ENCODE data around the gene PIAS4. TPM values are rescaled to one million over a fixed set of nuclear protein-coding genes. Genes with fewer than 3 reads are reported as not detected.

The PIAS4 gene
- total RNA-seq, 2 donors from 2014 or later: 39.4 to 58.6 TPM

DNA sequence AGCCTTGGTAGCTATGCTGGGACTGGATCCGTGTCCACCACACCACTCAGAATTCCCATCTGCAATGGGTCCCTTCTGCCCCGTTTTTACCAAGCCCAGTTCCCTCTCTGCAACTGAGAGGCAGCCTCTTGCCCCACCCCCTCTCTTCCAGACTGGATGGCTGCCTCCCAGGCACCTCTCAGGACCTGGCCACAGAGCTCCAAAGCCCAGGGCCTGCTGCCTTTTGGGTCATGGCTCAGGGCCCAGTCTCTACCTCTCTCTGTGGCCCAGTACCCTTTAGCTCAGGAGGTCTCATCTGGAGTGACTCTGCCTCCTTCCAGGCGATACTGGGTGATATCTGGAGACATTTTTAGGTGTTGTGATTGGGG, 69.5 kb downstream of the PIAS4 start:
- Mint-ChIP-seq H3K4me1 (ENCODE audit: low read depth in 2 of 2) (peaks cover 32 to 39% of the 10 kb centered on the region in 2 donors), H3K4me3 (no peak overlapping the region), H3K27me3 (no peaks in the 10 kb centered on the region), H3K27ac (peak overlapping the region; percentile 81 to 95), H3K36me3 (no peaks in the 10 kb centered on the region), H3K9me3 (no peaks in the 10 kb centered on the region)
- no peak for DNase-seq (ENCODE audit: low spot score)
- no peak for ATAC-seq

DNA sequence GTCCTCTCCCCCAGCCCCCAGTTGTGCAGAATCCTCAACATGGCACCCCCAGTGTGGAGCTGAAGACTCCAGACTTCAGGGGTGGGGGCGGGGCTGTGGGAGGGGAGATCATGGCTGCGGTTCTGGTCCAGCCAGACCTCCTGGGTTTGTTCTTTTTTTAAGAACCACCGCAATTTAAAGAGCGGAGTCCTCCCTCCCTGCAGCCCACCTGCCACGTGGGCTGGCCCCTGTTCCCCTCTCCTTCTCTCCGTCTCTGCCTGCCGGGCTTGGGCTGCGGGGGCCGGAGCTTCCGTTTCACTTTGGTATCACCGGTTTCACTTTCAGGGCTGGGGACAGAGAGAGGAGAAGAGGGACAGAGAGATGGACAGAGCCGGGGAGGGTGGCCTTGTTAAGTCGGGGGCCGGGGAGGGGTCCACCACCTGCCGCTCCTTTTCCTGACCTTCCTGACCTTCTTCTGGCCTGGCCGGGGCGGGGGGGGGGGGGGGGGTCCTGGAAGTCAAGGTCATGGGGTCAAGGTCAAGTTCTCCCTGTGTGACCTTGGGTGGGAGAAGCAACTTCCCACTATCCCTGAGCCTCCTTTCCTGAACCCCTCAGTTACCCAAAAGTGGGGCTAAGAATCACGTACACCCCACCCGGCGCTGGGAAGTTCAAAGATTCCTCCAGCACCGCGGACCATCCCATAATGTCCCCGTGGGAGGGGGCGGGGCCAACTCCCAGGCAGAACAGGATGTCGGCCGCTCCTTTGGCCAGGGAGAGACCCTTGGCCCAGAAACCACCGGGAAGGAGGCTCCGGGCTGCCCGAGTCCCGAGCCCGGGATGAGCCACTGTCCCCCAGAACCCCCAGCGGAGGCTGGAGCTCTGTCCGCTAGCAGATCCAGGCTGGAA, 70.5 kb downstream of the PIAS4 start:
- DNase-seq (ENCODE audit: low spot score) (no peak), ATAC-seq (peak; percentile 71 to 81)
- no peaks in the 10 kb centered on the region for H3K9me3 Mint-ChIP-seq
- no peaks in the 10 kb centered on the region for H3K27me3 Mint-ChIP-seq
- H3K36me3 Mint-ChIP-seq: no peaks in the 10 kb centered on the region
- H3K4me3 Mint-ChIP-seq: peak overlapping the region; percentile 87
- peak overlapping the region; percentile 81 to 95 for H3K27ac Mint-ChIP-seq
- peaks cover 32 to 38% of the 10 kb centered on the region in 2 donors for H3K4me1 Mint-ChIP-seq (ENCODE audit: low read depth in 2 of 2)

DNA sequence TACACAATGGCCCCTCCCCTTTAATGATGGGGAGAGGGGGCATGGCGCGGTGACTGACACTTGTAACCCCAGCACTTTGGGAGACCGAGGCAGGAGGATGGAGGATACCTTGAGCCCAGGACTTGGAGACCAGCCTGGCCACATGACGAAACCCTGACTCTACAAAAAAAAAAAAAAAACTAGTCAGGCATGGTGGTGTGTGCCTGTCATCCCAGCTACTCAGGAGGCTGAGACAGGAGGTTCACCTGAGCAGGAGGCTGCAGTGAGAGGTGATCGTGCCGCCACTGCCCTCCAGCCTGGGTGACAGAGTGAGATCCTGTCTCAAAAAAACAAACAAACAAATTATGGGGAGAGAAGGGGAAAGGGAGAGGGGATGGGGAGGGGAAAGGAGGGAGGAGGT, 72.9 kb downstream of the PIAS4 start:
- peaks cover 24 to 37% of the 10 kb centered on the region in 2 donors for H3K4me1 Mint-ChIP-seq (ENCODE audit: low read depth in 2 of 2)
- no peaks in the 10 kb centered on the region for H3K9me3 Mint-ChIP-seq
- no peaks in the 10 kb centered on the region for H3K36me3 Mint-ChIP-seq
- ATAC-seq: no peak
- no peaks in the 10 kb centered on the region for H3K27me3 Mint-ChIP-seq
- no peak overlapping the region for H3K4me3 Mint-ChIP-seq
- H3K27ac Mint-ChIP-seq: no peak overlapping the region
- no peak for DNase-seq (ENCODE audit: low spot score)

DNA sequence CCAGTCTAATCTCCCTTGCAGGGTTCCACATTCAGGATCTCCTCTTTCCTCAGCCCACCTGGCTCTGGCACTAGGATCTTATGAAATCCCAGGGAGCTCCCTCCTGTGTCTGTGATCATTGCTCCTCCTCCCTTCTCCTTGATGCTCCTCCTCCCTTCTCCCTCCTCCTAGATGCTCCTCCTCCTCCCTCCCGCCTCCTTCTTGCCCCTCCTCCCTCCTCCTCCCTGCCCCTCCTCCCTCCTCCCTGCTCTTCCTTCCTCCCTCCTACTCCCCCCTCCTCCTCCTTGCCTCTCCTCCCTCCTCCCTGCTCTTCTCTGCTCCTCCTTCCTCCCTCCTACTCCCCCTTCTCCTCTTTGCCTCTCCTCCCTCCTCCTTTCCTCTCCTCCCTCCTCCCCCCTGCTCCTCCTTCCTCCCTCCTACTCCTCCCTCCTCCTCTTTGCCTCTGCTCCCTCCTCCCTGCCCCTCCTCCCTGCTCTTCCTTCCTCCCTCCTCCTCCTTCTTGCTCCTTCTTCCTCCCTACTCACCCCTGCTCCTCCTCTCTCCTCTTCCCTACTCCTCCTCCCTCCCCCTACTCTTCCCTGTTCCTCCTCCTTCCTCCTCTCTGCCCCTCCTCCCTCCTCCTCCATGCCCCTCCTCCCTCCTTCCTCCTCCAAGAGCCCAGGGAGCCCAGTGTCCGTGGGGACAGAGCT, 74.0 kb downstream of the PIAS4 start:
- H3K27ac Mint-ChIP-seq: peak overlapping the region in 1 of 2 donors; percentile 60
- peaks cover 21 to 39% of the 10 kb centered on the region in 2 donors for H3K4me1 Mint-ChIP-seq (ENCODE audit: low read depth in 2 of 2)
- ATAC-seq: no peak

DNA sequence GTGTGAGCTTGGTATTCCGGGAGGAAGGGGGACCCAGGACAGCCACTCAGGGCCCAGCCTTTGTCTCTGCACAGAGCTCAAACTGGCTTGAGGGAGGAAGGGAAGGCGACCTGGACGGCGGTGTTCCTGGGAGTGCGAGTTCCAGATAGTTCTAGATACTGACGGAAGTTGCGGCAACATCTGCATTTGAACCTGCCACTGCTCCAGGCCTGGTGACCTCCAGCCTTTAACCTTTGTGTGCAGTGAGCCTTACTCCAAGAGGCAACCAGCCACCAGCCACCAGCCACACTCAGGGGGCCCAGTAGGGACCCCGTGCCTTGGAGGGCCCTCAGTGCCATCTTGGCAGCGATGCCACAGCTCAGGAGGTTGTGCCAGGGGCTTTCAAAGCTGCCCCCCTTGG, 74.6 kb downstream of the PIAS4 start:
- Mint-ChIP-seq H3K27me3 (no peaks in the 10 kb centered on the region), H3K36me3 (no peaks in the 10 kb centered on the region), H3K4me3 (no peak overlapping the region), H3K27ac (no peak overlapping the region), H3K4me1 (ENCODE audit: low read depth in 2 of 2) (peaks cover 17 to 34% of the 10 kb centered on the region in 2 donors), H3K9me3 (no peaks in the 10 kb centered on the region)
- ATAC-seq (no peak), DNase-seq (ENCODE audit: low spot score) (no peak)

More for the DNA sequence above, 74.0 kb downstream of the PIAS4 start:
- DNase-seq (ENCODE audit: low spot score): no peak
- Mint-ChIP-seq H3K4me3 (no peak overlapping the region), H3K36me3 (no peaks in the 10 kb centered on the region), H3K27me3 (no peaks in the 10 kb centered on the region), H3K9me3 (no peaks in the 10 kb centered on the region)

DNA sequence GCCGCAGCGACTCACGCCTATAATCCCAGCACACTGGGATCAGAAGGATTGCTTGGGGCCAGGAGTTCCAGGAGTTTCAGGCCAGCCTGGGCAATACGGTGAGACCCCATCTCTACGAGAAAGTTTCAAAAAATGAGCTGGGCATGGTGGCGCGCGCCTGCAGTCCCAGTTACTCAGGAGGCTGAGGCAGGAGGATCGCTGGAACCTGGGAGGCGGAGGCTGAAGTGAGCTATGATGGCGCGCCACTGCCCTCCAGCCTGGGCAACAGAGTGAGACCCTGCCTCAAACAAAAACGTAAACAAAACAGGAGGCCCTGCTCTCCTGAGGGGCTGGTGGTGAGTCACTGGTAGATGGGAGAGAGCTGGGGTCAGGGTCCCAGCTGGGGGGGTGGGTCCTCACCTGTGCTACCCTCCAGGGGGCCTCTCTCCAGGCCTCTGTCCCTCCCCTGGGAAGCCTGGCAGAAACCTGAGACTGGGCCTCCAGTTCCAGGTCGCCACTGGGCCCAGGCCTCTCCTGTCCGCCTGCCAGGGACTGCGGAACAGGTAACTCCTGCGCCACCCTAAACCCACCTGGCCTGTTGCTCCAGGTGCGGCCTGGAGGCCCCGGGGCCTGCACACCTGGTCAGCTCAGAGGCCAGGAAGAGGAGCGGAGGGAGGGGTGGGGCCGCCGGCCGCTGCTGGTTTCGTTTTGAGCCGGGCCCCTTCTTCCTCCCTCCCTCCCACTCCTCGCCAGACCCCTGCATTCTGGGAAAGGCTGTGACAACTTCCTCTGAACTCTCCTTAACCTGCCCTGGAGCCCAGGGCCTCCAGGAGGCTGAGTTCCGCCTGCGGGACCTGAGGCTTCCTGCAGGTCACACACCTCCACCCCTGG, 76.4 kb downstream of the PIAS4 start:
- ATAC-seq: peak; percentile 69
- no peaks in the 10 kb centered on the region for H3K36me3 Mint-ChIP-seq
- H3K27ac Mint-ChIP-seq: peak overlapping the region; percentile 65 to 88
- H3K27me3 Mint-ChIP-seq: no peaks in the 10 kb centered on the region
- DNase-seq (ENCODE audit: low spot score): no peak
- no peaks in the 10 kb centered on the region for H3K9me3 Mint-ChIP-seq
- peak overlapping the region; percentile 55 for H3K4me3 Mint-ChIP-seq
- peaks cover 10 to 32% of the 10 kb centered on the region in 2 donors for H3K4me1 Mint-ChIP-seq (ENCODE audit: low read depth in 2 of 2)

DNA sequence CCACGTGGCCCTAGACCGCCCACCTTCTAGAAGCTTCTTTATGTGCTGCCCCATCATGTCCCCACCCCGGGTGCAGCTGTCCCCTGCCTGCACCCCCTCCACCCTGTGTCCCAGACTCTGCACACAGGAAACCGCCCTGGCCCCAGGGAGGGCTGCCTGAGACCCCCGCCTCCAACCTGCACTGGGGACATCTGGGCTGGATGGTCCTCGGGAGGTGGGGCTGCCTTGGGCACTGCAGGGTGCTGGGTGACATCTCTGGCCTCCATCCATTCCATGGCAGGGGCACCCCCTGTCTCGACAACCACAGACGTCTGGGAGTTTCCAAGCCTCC, 77.0 kb downstream of the PIAS4 start:
- Mint-ChIP-seq H3K27me3 (no peaks in the 10 kb centered on the region), H3K9me3 (no peaks in the 10 kb centered on the region), H3K4me3 (peak overlapping the region; percentile 55)

DNA sequence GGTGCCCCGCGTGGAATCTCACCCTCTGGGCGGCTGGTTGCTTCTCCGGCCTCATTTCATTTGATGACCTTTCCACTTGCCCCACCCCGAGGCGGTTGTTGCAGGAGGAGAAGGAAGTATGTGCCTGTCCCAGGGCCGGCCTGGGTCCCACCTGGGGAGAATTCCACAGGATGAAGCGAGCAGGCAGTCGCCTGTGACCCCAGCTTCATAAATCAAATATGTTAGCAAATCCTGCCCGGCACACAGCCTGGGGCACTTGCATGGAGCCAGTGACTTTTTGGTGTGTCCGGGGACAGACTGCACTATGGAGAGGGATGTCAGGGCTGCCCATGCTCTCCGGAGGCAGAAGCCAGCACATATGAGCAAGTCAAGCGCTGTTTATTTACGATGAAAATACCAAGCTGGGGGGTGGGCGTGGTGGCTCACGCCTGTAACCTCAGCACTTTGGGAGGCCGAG, 78.9 kb downstream of the PIAS4 start:
- H3K27me3 Mint-ChIP-seq: no peaks in the 10 kb centered on the region
- H3K4me1 Mint-ChIP-seq (ENCODE audit: low read depth in 2 of 2): peaks cover 16 to 40% of the 10 kb centered on the region in 2 donors
- no peak overlapping the region for H3K4me3 Mint-ChIP-seq
- DNase-seq (ENCODE audit: low spot score) (no peak), ATAC-seq (no peak)
- H3K27ac Mint-ChIP-seq: peak overlapping the region; percentile 83 to 98
- no peaks in the 10 kb centered on the region for H3K36me3 Mint-ChIP-seq
- no peaks in the 10 kb centered on the region for H3K9me3 Mint-ChIP-seq

More for the DNA sequence above, 77.0 kb downstream of the PIAS4 start:
- Mint-ChIP-seq H3K27ac (peak overlapping the region; percentile 65 to 88), H3K36me3 (no peaks in the 10 kb centered on the region), H3K4me1 (ENCODE audit: low read depth in 2 of 2) (peaks cover 11 to 34% of the 10 kb centered on the region in 2 donors)
- peak in 1 of 2 donors; percentile 15 for ATAC-seq
- no peak for DNase-seq (ENCODE audit: low spot score)

DNA sequence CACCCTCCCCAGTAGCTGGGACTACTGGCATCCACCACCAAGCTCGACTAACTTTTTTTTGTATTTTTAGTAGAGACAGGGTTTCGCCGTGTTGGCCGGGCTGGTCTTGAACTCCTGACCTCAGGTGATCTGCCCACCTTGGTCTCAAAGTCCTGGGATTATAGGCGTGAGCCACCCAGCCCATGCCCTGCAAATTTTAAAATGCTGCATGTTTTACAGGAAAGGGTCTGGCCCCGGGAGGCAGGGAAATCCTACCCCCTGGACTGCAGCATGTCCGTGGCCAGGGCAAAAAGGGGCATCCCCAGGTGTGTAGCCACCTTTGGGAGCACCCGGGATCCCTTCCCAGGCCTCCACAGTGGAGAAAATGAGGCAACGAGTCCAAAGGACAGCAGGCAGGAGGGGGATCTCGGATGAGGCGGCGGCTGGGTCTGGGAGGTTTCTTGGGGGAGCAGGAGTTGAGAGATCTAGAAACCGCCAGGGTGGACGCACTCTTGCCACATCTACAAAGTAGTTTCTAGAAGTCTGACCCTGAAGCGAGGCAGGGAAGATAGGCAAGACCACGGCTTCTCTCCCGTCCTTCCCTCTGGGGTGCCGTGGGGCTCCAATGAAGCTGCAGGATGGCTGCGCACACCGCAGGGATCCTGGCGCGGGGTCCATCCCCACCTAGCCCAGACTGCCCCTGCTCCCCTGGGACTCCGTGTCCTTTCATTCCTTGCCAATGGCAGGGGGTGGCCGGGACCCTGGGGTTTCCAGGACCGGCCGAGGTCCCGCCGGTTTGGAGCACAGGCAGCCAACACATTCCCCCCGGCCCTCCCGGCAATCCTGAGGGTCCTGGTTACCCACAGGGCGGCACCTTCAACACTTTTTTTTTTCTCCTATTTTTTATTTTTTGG, 80.5 kb downstream of the PIAS4 start:
- H3K9me3 Mint-ChIP-seq: no peaks in the 10 kb centered on the region

DNA sequence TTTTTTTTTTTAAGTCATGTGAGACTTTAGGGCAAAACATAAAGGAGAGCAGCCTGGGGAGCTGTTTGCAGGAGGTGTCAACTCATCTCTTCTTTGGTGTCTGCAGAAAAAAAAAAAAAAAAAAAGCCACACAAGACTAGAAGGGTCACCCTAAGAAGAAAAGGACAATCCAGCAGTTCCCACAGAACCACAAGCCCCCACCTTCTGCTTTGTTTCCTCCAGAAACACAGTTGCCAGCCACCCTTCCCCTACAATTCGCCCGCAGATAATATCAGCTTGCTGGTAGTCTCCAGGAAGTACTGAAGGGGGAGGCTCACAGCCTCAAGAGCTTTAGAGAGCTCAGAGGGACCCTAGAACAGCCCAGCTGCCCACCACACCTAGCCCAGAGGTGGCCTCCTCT, 81.4 kb downstream of the PIAS4 start:
- ATAC-seq: peak; percentile 69 to 75
- Mint-ChIP-seq H3K4me3 (peak overlapping the region; percentile 85), H3K36me3 (no peaks in the 10 kb centered on the region), H3K27me3 (no peaks in the 10 kb centered on the region), H3K4me1 (ENCODE audit: low read depth in 2 of 2) (peaks cover 16 to 39% of the 10 kb centered on the region in 2 donors), H3K9me3 (no peaks in the 10 kb centered on the region), H3K27ac (peak overlapping the region; percentile 98)
- no peak for DNase-seq (ENCODE audit: low spot score)

More for the DNA sequence above, 80.5 kb downstream of the PIAS4 start:
- H3K27me3 Mint-ChIP-seq: no peaks in the 10 kb centered on the region
- ATAC-seq (no peak), DNase-seq (ENCODE audit: low spot score) (no peak)
- peak overlapping the region; percentile 98 for H3K27ac Mint-ChIP-seq
- H3K4me1 Mint-ChIP-seq (ENCODE audit: low read depth in 2 of 2): peaks cover 16 to 40% of the 10 kb centered on the region in 2 donors
- H3K4me3 Mint-ChIP-seq: peak overlapping the region; percentile 85
- no peaks in the 10 kb centered on the region for H3K36me3 Mint-ChIP-seq

Measured in natural killer cell treated with Interleukin-12 subunit alpha and Interleukin-12 subunit beta and Interleukin-15 and Interleukin-18, amount 100 ng/mL, for 72 hours (primary cell).